ENCODE measurements around the gene NMNAT2. TPM values are rescaled to one million over a fixed set of nuclear protein-coding genes. Genes with fewer than 3 reads are reported as not detected.

The NMNAT2 gene
- total RNA-seq, 3 donors from 2014 or later = not detected

GRCh38 chr1:183302452-183303322, 115.5 kb downstream of the NMNAT2 start:
- Mint-ChIP-seq H3K36me3 (ENCODE audit: insufficient read depth) (no peaks in the 10 kb centered on the region), H3K27me3 (ENCODE audit: low read depth) (peaks cover 2% of the 10 kb centered on the region), H3K4me3 (no peak overlapping the region), H3K4me1 (ENCODE audit: low read depth) (no peaks in the 10 kb centered on the region), H3K9me3 (no peaks in the 10 kb centered on the region)
- ATAC-seq (no peak), DNase-seq (no peak)

GRCh38 chr1:183301239-183301638, 116.9 kb downstream of the NMNAT2 start:
- no peaks in the 10 kb centered on the region for H3K9me3 Mint-ChIP-seq
- no peak for DNase-seq
- ATAC-seq = no peak
- no peak overlapping the region for H3K4me3 Mint-ChIP-seq
- H3K27me3 Mint-ChIP-seq (ENCODE audit: low read depth) = peaks cover 2% of the 10 kb centered on the region
- no peaks in the 10 kb centered on the region for H3K4me1 Mint-ChIP-seq (ENCODE audit: low read depth)
- no peaks in the 10 kb centered on the region for H3K36me3 Mint-ChIP-seq (ENCODE audit: insufficient read depth)

GRCh38 chr1:183300828-183301227, 117.4 kb downstream of the NMNAT2 start:
- H3K9me3 Mint-ChIP-seq = no peaks in the 10 kb centered on the region
- no peak overlapping the region for H3K4me3 Mint-ChIP-seq
- H3K4me1 Mint-ChIP-seq (ENCODE audit: low read depth) = no peaks in the 10 kb centered on the region
- H3K36me3 Mint-ChIP-seq (ENCODE audit: insufficient read depth) = no peaks in the 10 kb centered on the region
- no peak for ATAC-seq
- peaks cover 2% of the 10 kb centered on the region for H3K27me3 Mint-ChIP-seq (ENCODE audit: low read depth)
- no peak for DNase-seq

- DNase-seq = no peak
- Mint-ChIP-seq H3K9me3 (no peaks in the 10 kb centered on the region), H3K4me1 (ENCODE audit: low read depth) (no peaks in the 10 kb centered on the region), H3K4me3 (no peak overlapping the region), H3K27me3 (ENCODE audit: low read depth) (peaks cover 3% of the 10 kb centered on the region), H3K36me3 (ENCODE audit: insufficient read depth) (no peaks in the 10 kb centered on the region)
- ATAC-seq = no peak
Measured at GRCh38 chr1:183300395-183300794, 117.8 kb downstream of the NMNAT2 start.

GRCh38 chr1:183296782-183297181, 121.4 kb downstream of the NMNAT2 start:
- Mint-ChIP-seq H3K9me3 (no peaks in the 10 kb centered on the region), H3K4me3 (no peak overlapping the region), H3K27me3 (ENCODE audit: low read depth) (peaks cover 3% of the 10 kb centered on the region), H3K36me3 (ENCODE audit: insufficient read depth) (no peaks in the 10 kb centered on the region), H3K4me1 (ENCODE audit: low read depth) (no peaks in the 10 kb centered on the region)
- DNase-seq (no peak), ATAC-seq (no peak)

- H3K4me1 Mint-ChIP-seq (ENCODE audit: low read depth) = no peaks in the 10 kb centered on the region
- no peak overlapping the region for H3K4me3 Mint-ChIP-seq
- ATAC-seq (no peak), DNase-seq (no peak)
- H3K9me3 Mint-ChIP-seq = no peaks in the 10 kb centered on the region
- peaks cover 3% of the 10 kb centered on the region for H3K27me3 Mint-ChIP-seq (ENCODE audit: low read depth)
- no peaks in the 10 kb centered on the region for H3K36me3 Mint-ChIP-seq (ENCODE audit: insufficient read depth)
Measured at GRCh38 chr1:183295521-183295920, 122.7 kb downstream of the NMNAT2 start.

- ATAC-seq (no peak), DNase-seq (no peak)
- Mint-ChIP-seq H3K9me3 (no peaks in the 10 kb centered on the region), H3K36me3 (ENCODE audit: insufficient read depth) (no peaks in the 10 kb centered on the region), H3K4me3 (no peak overlapping the region), H3K27me3 (ENCODE audit: low read depth) (peaks cover 3% of the 10 kb centered on the region), H3K4me1 (ENCODE audit: low read depth) (no peaks in the 10 kb centered on the region)
Measured at GRCh38 chr1:183293876-183294275, 124.3 kb downstream of the NMNAT2 start.

- Mint-ChIP-seq H3K4me3 (no peak overlapping the region), H3K9me3 (no peaks in the 10 kb centered on the region), H3K36me3 (ENCODE audit: insufficient read depth) (no peaks in the 10 kb centered on the region), H3K27me3 (ENCODE audit: low read depth) (peaks cover 6% of the 10 kb centered on the region), H3K4me1 (ENCODE audit: low read depth) (no peaks in the 10 kb centered on the region)
- DNase-seq (no peak), ATAC-seq (no peak)
Measured at GRCh38 chr1:183293241-183293640, 124.9 kb downstream of the NMNAT2 start.

GRCh38 chr1:183291802-183292514, 126.2 kb downstream of the NMNAT2 start:
- H3K4me3 Mint-ChIP-seq = no peak overlapping the region
- no peaks in the 10 kb centered on the region for H3K9me3 Mint-ChIP-seq
- H3K4me1 Mint-ChIP-seq (ENCODE audit: low read depth) = no peaks in the 10 kb centered on the region
- no peaks in the 10 kb centered on the region for H3K36me3 Mint-ChIP-seq (ENCODE audit: insufficient read depth)
- DNase-seq (no peak), ATAC-seq (no peak)
- peaks cover 6% of the 10 kb centered on the region for H3K27me3 Mint-ChIP-seq (ENCODE audit: low read depth)

GRCh38 chr1:183291216-183291762, 126.9 kb downstream of the NMNAT2 start:
- no peak for ATAC-seq
- Mint-ChIP-seq H3K4me3 (no peak overlapping the region), H3K9me3 (no peaks in the 10 kb centered on the region), H3K27me3 (ENCODE audit: low read depth) (peaks cover 6% of the 10 kb centered on the region), H3K36me3 (ENCODE audit: insufficient read depth) (no peaks in the 10 kb centered on the region), H3K4me1 (ENCODE audit: low read depth) (no peaks in the 10 kb centered on the region)
- DNase-seq = no peak

- no peak for ATAC-seq
- no peak overlapping the region for H3K4me3 Mint-ChIP-seq
- peaks cover 6% of the 10 kb centered on the region for H3K27me3 Mint-ChIP-seq (ENCODE audit: low read depth)
- no peaks in the 10 kb centered on the region for H3K36me3 Mint-ChIP-seq (ENCODE audit: insufficient read depth)
- H3K4me1 Mint-ChIP-seq (ENCODE audit: low read depth) = no peaks in the 10 kb centered on the region
- no peaks in the 10 kb centered on the region for H3K9me3 Mint-ChIP-seq
- no peak for DNase-seq
Measured at GRCh38 chr1:183290628-183291027, 127.6 kb downstream of the NMNAT2 start.

- no peaks in the 10 kb centered on the region for H3K4me1 Mint-ChIP-seq (ENCODE audit: low read depth)
- no peak overlapping the region for H3K4me3 Mint-ChIP-seq
- H3K36me3 Mint-ChIP-seq (ENCODE audit: insufficient read depth) = no peaks in the 10 kb centered on the region
- DNase-seq (no peak), ATAC-seq (no peak)
- H3K27me3 Mint-ChIP-seq (ENCODE audit: low read depth) = peaks cover 8% of the 10 kb centered on the region
- no peaks in the 10 kb centered on the region for H3K9me3 Mint-ChIP-seq
Measured at GRCh38 chr1:183289051-183289496, 129.1 kb downstream of the NMNAT2 start.

GRCh38 chr1:183288583-183288982, 129.6 kb downstream of the NMNAT2 start:
- Mint-ChIP-seq H3K36me3 (ENCODE audit: insufficient read depth) (no peaks in the 10 kb centered on the region), H3K27me3 (ENCODE audit: low read depth) (peaks cover 8% of the 10 kb centered on the region), H3K4me1 (ENCODE audit: low read depth) (no peaks in the 10 kb centered on the region), H3K9me3 (no peaks in the 10 kb centered on the region), H3K4me3 (no peak overlapping the region)
- DNase-seq (no peak), ATAC-seq (no peak)

GRCh38 chr1:183287191-183287675, 130.9 kb downstream of the NMNAT2 start:
- Mint-ChIP-seq H3K27me3 (ENCODE audit: low read depth) (peaks cover 8% of the 10 kb centered on the region), H3K4me3 (no peak overlapping the region), H3K9me3 (no peaks in the 10 kb centered on the region), H3K4me1 (ENCODE audit: low read depth) (no peaks in the 10 kb centered on the region), H3K36me3 (ENCODE audit: insufficient read depth) (no peaks in the 10 kb centered on the region)
- DNase-seq = no peak
- no peak for ATAC-seq

Data from activated T-cell treated with anti-CD3 and anti-CD28 coated beads, Interleukin-2, amount 50 U/mL, for 4 hours (primary cell).